DOHH2 (cell line): ENCODE measurements around the gene TLDC2.

Source experiments
- CTCF ChIP-seq: fragments of 200-600 bp; sonication (generic); IDR thresholded peaks from one replicate; pipeline ENCODE4 v1.5.1; 2014; ENCODE audit warnings: antibody characterized with exemption, mild to moderate bottlenecking, low read depth, low read length; ENCODE audit not compliant: poor library complexity, severe bottlenecking
- EZH2phosphoT487 ChIP-seq: fragments of 200-600 bp; sonication (generic); IDR thresholded peaks from 2 replicates; pipeline ENCODE4 v1.6.1; 2017; ENCODE audit warnings: borderline replicate concordance, mild to moderate bottlenecking, antibody characterized with exemption, low read length, moderate library complexity, mixed read lengths

DNA sequence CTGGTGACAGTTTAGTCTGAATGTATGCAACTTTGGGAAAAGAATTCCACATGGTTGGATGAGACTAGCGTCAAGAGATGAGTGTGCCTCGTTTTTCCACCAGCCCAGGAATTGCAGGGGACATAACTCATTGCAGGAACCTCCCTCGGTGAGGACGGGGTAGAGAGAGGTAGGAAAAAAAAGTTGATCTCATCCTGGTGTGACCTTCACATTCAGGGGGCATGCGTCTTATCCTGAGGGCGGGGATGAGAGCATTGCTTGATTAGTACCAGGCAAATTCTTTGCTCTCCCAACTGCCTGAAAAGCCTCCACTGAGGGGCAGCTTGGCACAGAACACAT lies 11.8 kb downstream of the TLDC2 start:
- TF ChIP-seq CTCF (no peak), EZH2phosphoT487 (no peak)
